Right lobe of liver (tissue), 4 donors: ENCODE measurements around the gene IQSEC3.

Source experiments
- CTCF ChIP-seq, 4 donors: fragments of 200-600 bp in 3 of 4; fragments of 450-650 bp in 1 of 4; IDR thresholded peaks; one replicate each; pipeline versions ENCODE4 v1.5.1 to v1.8.0; 2016 to 2022; ENCODE audit warnings: antibody characterized with exemption in 4 of 4, mild to moderate bottlenecking in 2 of 4
- POLR2A ChIP-seq: fragments of 450-650 bp; IDR thresholded peaks from one replicate; pipeline ENCODE4 v1.6.1; 2017; ENCODE audit warnings: antibody characterized with exemption, mild to moderate bottlenecking
- donor health status: DM: no; HTN: no; CAD: no.
- donor health status: DM: no; HTN: no; CAD: no.
- donor health status: DM: no; HTN: yes; CAD: no.

- TF ChIP-seq CTCF (IDR thresholded peaks at IDR 0.05) (no peak), POLR2A (no peak)
Measured at GRCh38 chr12:193261-193660, 126.7 kb downstream of the IQSEC3 start.
